Kidney (tissue), 14 donors: ENCODE data around the gene MLLT3. TPM values are rescaled to one million over a fixed set of nuclear protein-coding genes. Genes with fewer than 3 reads are reported as not detected.

ENCODE experiments used
- DNase-seq, 5 donors: peaks; one replicate each; pipeline ENCODE4 v3.0.0-alpha.2; 2013 to 2020
- FAIRE-seq: peaks from 2 replicates; lab custom pipeline; 2012; peaks lifted over from hg19 to GRCh38; lab: Jason Lieb, UNC
- H3K27ac ChIP-seq, 2 donors: one replicate each; pipeline ENCODE4 v1.7.0; 2013; ENCODE audit warnings: low read depth in 2 of 2, low read length in 2 of 2, inconsistent platforms in 1 of 2
- H3K27me3 ChIP-seq: one replicate; pipeline ENCODE4 v1.7.1; 2013; ENCODE audit warnings: low read length, inconsistent platforms; ENCODE audit not compliant: control insufficient read depth, insufficient read depth
- H3K36me3 ChIP-seq, 3 donors: one replicate each; pipeline versions ENCODE4 v1.7.0 to v1.7.1; 2013; ENCODE audit warnings: low read length in 3 of 3, control low read depth in 1 of 3, inconsistent platforms in 1 of 3; ENCODE audit not compliant: insufficient read depth in 3 of 3, control insufficient read depth in 2 of 3
- H3K4me1 ChIP-seq, 3 donors: one replicate each; pipeline versions ENCODE4 v1.7.0 to v1.7.1; 2013; ENCODE audit warnings: low read length in 3 of 3, inconsistent platforms in 1 of 3, low read depth in 1 of 3; ENCODE audit not compliant: control insufficient read depth in 2 of 3, insufficient read depth in 2 of 3
- H3K4me3 ChIP-seq, 3 donors: one replicate each; pipeline versions ENCODE4 v1.7.0 to v1.8.1; 2013; ENCODE audit warnings: low read length in 3 of 3, control low read depth in 1 of 3, inconsistent platforms in 1 of 3
- H3K9ac ChIP-seq, 3 donors: one replicate each; pipeline versions ENCODE4 v1.7.0 to v1.7.1; 2013; ENCODE audit warnings: low read length in 3 of 3, control low read depth in 1 of 3, inconsistent platforms in 1 of 3
- H3K9me3 ChIP-seq, 3 donors: one replicate each; pipeline versions ENCODE4 v1.7.0 to v1.7.1; 2013; ENCODE audit warnings: low read length in 3 of 3, control low read depth in 1 of 3, inconsistent platforms in 1 of 3; ENCODE audit not compliant: control insufficient read depth in 2 of 3, insufficient read depth in 1 of 3
- CTCF ChIP-seq: IDR thresholded peaks from 3 replicates; pipeline ENCODE4 v1.5.1; 2012; ENCODE audit warnings: mild to moderate bottlenecking, moderate library complexity, borderline replicate concordance; ENCODE audit not compliant: insufficient read depth; ENCODE audit errors: extremely low read depth
- intact Hi-C: fragments of 100-400 bp; cut with DNase I; formaldehyde crosslinking; loops from one replicate; pipeline ENCODE4 v1.11.1; 2022
- polyA plus RNA-seq: library from polyadenylated mRNA; stranded (reverse); fragments of 350-450 nt; fragmentation: Illumina TruSeq; extraction: RNeasy Lipid Tissue Mini Kit (QIAGEN cat#74804); gene quantifications from one replicate; pipeline ENCODE4 v1.2.3, GENCODE V29; 2014; ENCODE audit warnings: low read depth, low replicate concordance; ENCODE audit not compliant: insufficient read depth
- total RNA-seq: library from RNA; stranded (reverse); fragmentation: NEBNext Ultra II Directional; extraction: Animal tissue kit (Norgen Biotek cat#: 25700); gene quantifications from one replicate; pipeline ENCODE4 v1.2.1, GENCODE V29; 2021
- donor health status: control.
- donor health status: control.
- donor health status: control.
- donor health status: control.
- donor health status: control.
- donor health status: DM: yes; HTN: yes; CAD: no.
- donor health status: Normal renal cell carcinoma (clear cell type).

MLLT3 gene
- total and polyA plus RNA-seq, 2 donors from 2014 or later: 15.8 to 19.7 TPM

- Histone ChIP-seq H3K9ac (no peak overlapping the region), H3K36me3 (no peaks in the 10 kb centered on the region), H3K27ac (no peak overlapping the region), H3K9me3 (no peaks in the 10 kb centered on the region), H3K27me3 (no peaks in the 10 kb centered on the region), H3K4me1 (peaks cover 0 to 8% (median 3%) of the 10 kb centered on the region in 3 donors), H3K4me3 (no peak overlapping the region)
- no peak for TF ChIP-seq CTCF
- intact Hi-C loops: no loop called here
- FAIRE-seq (no peak), DNase-seq (no peak)
Measured at GRCh38 chr9:20599195-20599594, 23.1 kb downstream of the MLLT3 start.

DNA sequence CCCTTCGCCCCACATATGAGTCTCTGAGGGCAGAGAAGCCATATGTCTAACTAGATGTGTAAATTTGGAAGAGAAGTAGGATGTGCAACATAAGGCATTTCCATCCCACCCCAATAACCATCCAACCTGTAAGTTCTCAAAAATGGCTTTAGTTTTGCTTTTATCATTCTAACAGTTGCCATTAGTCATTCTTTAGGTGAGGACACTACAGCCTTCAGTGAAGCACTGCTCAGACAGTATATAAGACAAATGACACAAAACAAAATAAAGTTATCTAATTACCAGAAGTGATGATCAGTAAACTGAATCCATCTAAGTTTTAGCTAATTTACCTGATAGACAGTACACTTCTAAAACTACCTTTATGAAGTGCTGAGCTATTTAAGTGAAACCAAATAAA lies 23.9 kb downstream of the MLLT3 start:
- Histone ChIP-seq H3K27me3 (no peaks in the 10 kb centered on the region), H3K36me3 (no peaks in the 10 kb centered on the region), H3K4me3 (no peak overlapping the region), H3K9ac (no peak overlapping the region), H3K9me3 (no peaks in the 10 kb centered on the region), H3K27ac (no peak overlapping the region), H3K4me1 (peaks cover 0 to 3% (median 0%) of the 10 kb centered on the region in 3 donors)
- intact Hi-C loops: no loop called here
- FAIRE-seq (no peak), DNase-seq (no peak)
- no peak for TF ChIP-seq CTCF

GRCh38 chr9:20597862-20598261 lies 24.4 kb downstream of the MLLT3 start:
- Histone ChIP-seq H3K9me3 (no peaks in the 10 kb centered on the region), H3K36me3 (no peaks in the 10 kb centered on the region), H3K4me3 (no peak overlapping the region), H3K4me1 (peaks cover 0 to 3% (median 0%) of the 10 kb centered on the region in 3 donors), H3K27me3 (no peaks in the 10 kb centered on the region), H3K27ac (no peak overlapping the region), H3K9ac (no peak overlapping the region)
- FAIRE-seq (no peak), DNase-seq (no peak)
- intact Hi-C loops: no loop called here
- TF ChIP-seq CTCF: no peak

DNA sequence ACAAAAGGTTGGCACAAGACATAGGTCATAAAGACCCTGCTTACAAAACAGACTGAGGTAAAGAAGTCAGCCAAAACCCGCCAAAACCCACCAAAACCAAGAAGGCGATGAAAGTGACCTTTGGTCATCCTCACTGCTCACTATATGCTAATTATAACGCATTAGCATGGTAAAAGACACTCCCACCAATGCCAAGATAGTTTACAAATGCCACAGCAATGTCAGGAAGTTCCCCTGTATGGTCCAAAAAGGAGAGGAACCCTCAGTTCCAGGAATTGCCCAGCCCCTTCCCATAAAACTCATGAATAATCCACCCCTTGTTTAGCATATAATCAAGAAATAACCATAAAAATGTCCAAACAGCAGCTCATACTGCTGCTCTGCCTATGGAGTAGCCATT lies 27.7 kb downstream of the MLLT3 start:
- FAIRE-seq: no peak
- Histone ChIP-seq H3K4me3 (no peak overlapping the region), H3K9ac (no peak overlapping the region), H3K36me3 (no peaks in the 10 kb centered on the region), H3K27ac (no peak overlapping the region), H3K27me3 (no peaks in the 10 kb centered on the region), H3K9me3 (no peaks in the 10 kb centered on the region), H3K4me1 (no peaks in the 10 kb centered on the region)
- no peak for DNase-seq
- intact Hi-C loops: no loop called here
- no peak for TF ChIP-seq CTCF
